H9 (cell line): Measurements from ENCODE around the gene ASMTL. TPM values are rescaled to one million over a fixed set of nuclear protein-coding genes. Genes with fewer than 3 reads are reported as not detected.

ENCODE experiments used
- DNase-seq: peaks from one replicate; pipeline ENCODE4 v3.0.0-alpha.2; 2017
- H2AFZ ChIP-seq: one replicate; pipeline ENCODE4 v1.6.1; 2013; ENCODE audit warnings: mild to moderate bottlenecking, low read length, control low read depth, moderate library complexity
- H2AK5ac ChIP-seq: 2 replicates; pipeline ENCODE4 v1.6.1; 2013; ENCODE audit warnings: low read length, control low read depth, mixed read lengths; ENCODE audit not compliant: insufficient read length
- H2BK120ac ChIP-seq: one replicate; pipeline ENCODE4 v1.6.1; 2013; ENCODE audit warnings: low read depth, mild to moderate bottlenecking, low read length, control low read depth, inconsistent platforms; ENCODE audit not compliant: poor library complexity, severe bottlenecking
- H2BK12ac ChIP-seq: 2 replicates; pipeline ENCODE4 v1.6.1; 2013; ENCODE audit warnings: low read length, control low read depth, mixed read lengths, low read depth; ENCODE audit not compliant: insufficient read length
- H2BK15ac ChIP-seq: 2 replicates; pipeline ENCODE4 v1.6.1; 2013; ENCODE audit warnings: low read depth, low read length, control low read depth
- H2BK20ac ChIP-seq: one replicate; pipeline ENCODE4 v1.6.1; 2013; ENCODE audit warnings: low read depth, mild to moderate bottlenecking, low read length, control low read depth, inconsistent platforms; ENCODE audit not compliant: poor library complexity, severe bottlenecking
- H2BK5ac ChIP-seq: 2 replicates; pipeline ENCODE4 v1.6.1; 2013; ENCODE audit warnings: low read length, control low read depth, mixed read lengths; ENCODE audit not compliant: insufficient read length
- H3K14ac ChIP-seq: 2 replicates; pipeline ENCODE4 v1.6.1; 2013; ENCODE audit warnings: low read length, control low read depth; ENCODE audit not compliant: insufficient read depth
- H3K18ac ChIP-seq: 2 replicates; pipeline ENCODE4 v1.6.1; 2013; ENCODE audit warnings: low read depth, mild to moderate bottlenecking, mixed read lengths, low read length, control low read depth; ENCODE audit not compliant: insufficient read length
- H3K23ac ChIP-seq: 2 replicates; pipeline ENCODE4 v1.6.1; 2013; ENCODE audit warnings: low read length, control low read depth, mixed read lengths, low read depth; ENCODE audit not compliant: insufficient read length
- H3K23me2 ChIP-seq: 2 replicates; pipeline ENCODE4 v1.6.1; 2013; ENCODE audit warnings: low read depth, mild to moderate bottlenecking, mixed read lengths, low read length, control low read depth; ENCODE audit not compliant: insufficient read length, poor library complexity, severe bottlenecking
- H3K27ac ChIP-seq: 2 replicates; pipeline ENCODE4 v1.5.1; 2013; ENCODE audit warnings: low read length, control low read depth, mixed read lengths, low read depth; ENCODE audit not compliant: insufficient read length
- H3K27me3 ChIP-seq: 2 replicates; pipeline ENCODE4 v1.6.1; 2013; ENCODE audit warnings: low read length, control low read depth, inconsistent platforms; ENCODE audit not compliant: insufficient read depth
- H3K4ac ChIP-seq: 2 replicates; pipeline ENCODE4 v1.6.1; 2013; ENCODE audit warnings: low read depth, mild to moderate bottlenecking, control low read depth, inconsistent platforms, low read length, moderate library complexity
- H3K4me1 ChIP-seq: 2 replicates; pipeline ENCODE4 v1.6.1; 2013; ENCODE audit warnings: low read length, control low read depth, inconsistent platforms; ENCODE audit not compliant: insufficient read depth
- H3K4me2 ChIP-seq: 2 replicates; pipeline ENCODE4 v1.6.1; 2013; ENCODE audit warnings: low read length, control low read depth, mixed read lengths; ENCODE audit not compliant: insufficient read length, insufficient read depth
- H3K56ac ChIP-seq: 2 replicates; pipeline ENCODE4 v1.6.1; 2013; ENCODE audit warnings: low read depth, mild to moderate bottlenecking, mixed read lengths, low read length, control low read depth; ENCODE audit not compliant: insufficient read length
- H3K79me1 ChIP-seq: 2 replicates; pipeline ENCODE4 v1.6.1; 2013; ENCODE audit warnings: low read depth, mild to moderate bottlenecking, moderate library complexity, low read length, control low read depth, inconsistent platforms; ENCODE audit not compliant: insufficient read depth, poor library complexity, severe bottlenecking
- H3K79me2 ChIP-seq: 2 replicates; pipeline ENCODE4 v1.6.1; 2013; ENCODE audit warnings: low read length, control low read depth, inconsistent platforms; ENCODE audit not compliant: insufficient read depth
- H3K9ac ChIP-seq: 2 replicates; pipeline ENCODE4 v1.6.1; 2013; ENCODE audit warnings: low read length, control low read depth, mixed read lengths; ENCODE audit not compliant: insufficient read length; ENCODE audit errors: extremely low read depth
- H3K9me3 ChIP-seq: one replicate; pipeline ENCODE4 v1.6.1; 2013; ENCODE audit warnings: low read depth, low read length, inconsistent platforms; ENCODE audit not compliant: control insufficient read depth
- H3T11ph ChIP-seq: one replicate; pipeline ENCODE4 v1.6.1; 2013; ENCODE audit warnings: mild to moderate bottlenecking, low read length, control low read depth, inconsistent platforms
- H4K20me1 ChIP-seq: one replicate; pipeline ENCODE4 v1.6.1; 2013; ENCODE audit not compliant: control insufficient read depth, insufficient read length, insufficient read depth
- H4K5ac ChIP-seq: 2 replicates; pipeline ENCODE4 v1.6.1; 2013; ENCODE audit warnings: low read depth, mild to moderate bottlenecking, mixed read lengths, low read length, control low read depth; ENCODE audit not compliant: insufficient read length
- H4K8ac ChIP-seq: replicated peaks from 2 replicates; pipeline ENCODE4 v1.6.1; 2013; ENCODE audit warnings: low read length, control low read depth, mixed read lengths, low read depth; ENCODE audit not compliant: insufficient read length
- H4K91ac ChIP-seq: 2 replicates; pipeline ENCODE4 v1.6.1; 2013; ENCODE audit warnings: low read depth, mild to moderate bottlenecking, moderate library complexity, mixed read lengths, low read length, control low read depth; ENCODE audit not compliant: insufficient read length
- H3K27ac Mint-ChIP-seq, 3 experiments: 2 replicates in 2 of 3; 3 replicates in 1 of 3; pipeline ENCODE4 v1.8.0; 2020 to 2021; ENCODE audit warnings: mixed read lengths in 3 of 3, mild to moderate bottlenecking in 1 of 3, moderate library complexity in 1 of 3
- H3K27me3 Mint-ChIP-seq: 2 replicates; pipeline ENCODE4 v1.8.0; 2021; ENCODE audit warnings: low read depth, mild to moderate bottlenecking, moderate library complexity, mixed read lengths
- H3K36me3 Mint-ChIP-seq, 3 experiments: 2 replicates in 2 of 3; 3 replicates in 1 of 3; pipeline ENCODE4 v1.8.0; 2020 to 2021; ENCODE audit warnings: low read depth in 3 of 3, mixed read lengths in 3 of 3; ENCODE audit not compliant: insufficient read depth in 1 of 3
- H3K4me1 Mint-ChIP-seq, 2 experiments: 2 replicates each; pipeline ENCODE4 v1.8.0; 2020; ENCODE audit warnings: mixed read lengths in 2 of 2
- H3K4me3 Mint-ChIP-seq, 2 experiments: 2 replicates in 1 of 2; 3 replicates in 1 of 2; pipeline ENCODE4 v1.8.0; 2020 to 2021; ENCODE audit warnings: mild to moderate bottlenecking in 2 of 2, mixed read lengths in 2 of 2, moderate library complexity in 1 of 2
- H3K9me3 Mint-ChIP-seq, 2 experiments: 2 replicates in 1 of 2; 3 replicates in 1 of 2; pipeline ENCODE4 v1.8.0; 2020; ENCODE audit warnings: mild to moderate bottlenecking in 2 of 2, mixed read lengths in 2 of 2, moderate library complexity in 1 of 2
- WGBS: extraction: QIAGEN DNeasy Blood & Tissue Kit; methylation state at CpG from one replicate; pipeline ENCODE4 v1.1.7; 2013; ENCODE audit warnings: missing lambda C conversion rate, low lambda C conversion rate, mixed read lengths; ENCODE audit not compliant: insufficient read length; ENCODE audit errors: extremely low coverage; 5-methylcytosine and 5-hydroxymethylcytosine counted together
- total RNA-seq: library from RNA; stranded (reverse); gene quantifications from 2 replicates; pipeline ENCODE4 v1.2.1, GENCODE V29; 2021
- TF ChIP-seq, protein P1 (sequence below): fragments of 200-600 bp; sonication (generic); conservative IDR thresholded peaks from 3 replicates; pipeline ENCODE4 v1.8.0; 2021; ENCODE audit warnings: antibody characterized with exemption, mild to moderate bottlenecking

ASMTL gene
- total RNA-seq, 1 experiment from 2014 or later: 59.8 TPM

DNA sequence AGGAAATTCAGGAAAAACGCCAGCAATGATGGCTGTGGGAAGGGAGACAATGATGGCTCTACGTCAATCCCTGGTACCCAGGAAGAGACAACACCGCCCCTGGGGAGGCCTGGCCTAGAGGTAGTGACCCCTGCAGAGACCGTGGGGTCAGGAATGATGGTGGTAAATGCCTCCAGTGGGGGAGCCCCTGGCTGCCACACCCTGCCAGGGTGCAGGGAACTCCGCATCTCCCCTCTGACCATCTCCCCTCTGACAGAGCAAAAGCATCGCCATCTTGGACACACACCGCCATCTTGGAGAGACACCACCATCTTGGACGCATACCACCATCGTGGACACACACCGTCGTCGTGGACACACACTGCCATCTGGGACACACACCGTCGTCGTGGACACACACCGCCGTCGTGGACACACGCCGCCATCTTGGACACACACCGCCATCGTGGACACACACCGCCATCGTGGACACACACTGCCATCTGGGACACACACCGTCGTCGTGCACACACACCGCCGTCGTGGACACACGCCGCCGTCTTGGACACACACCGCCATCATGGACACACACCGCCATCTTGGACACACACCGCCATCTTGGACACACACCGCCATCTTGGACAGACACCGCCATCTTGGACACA, 9.9 kb downstream of the ASMTL start:
- Histone ChIP-seq H3K23ac (no peak overlapping the region), H3K4ac (no peak overlapping the region), H4K8ac (no peak overlapping the region), H4K91ac (no peak overlapping the region), H2BK5ac (no peak overlapping the region), H3K27ac (no peak overlapping the region), H3K4me1 (no peaks in the 10 kb centered on the region), H3K79me1 (no peaks in the 10 kb centered on the region), H3K9ac (no peak overlapping the region), H3K27me3 (no peaks in the 10 kb centered on the region), H2BK120ac (no peak overlapping the region), H2AK5ac (no peak overlapping the region), H2AFZ (no peak overlapping the region), H3K56ac (no peak overlapping the region), H3K9me3 (no peaks in the 10 kb centered on the region), H3K79me2 (peaks cover 14% of the 10 kb centered on the region; the same call in 1 of the 2 replicates), H2BK15ac (no peak overlapping the region), H4K5ac (no peak overlapping the region), H4K20me1 (no peaks in the 10 kb centered on the region), H3K4me2 (no peak overlapping the region), H2BK20ac (no peak overlapping the region), H3T11ph (no peak overlapping the region), H3K18ac (no peak overlapping the region), H3K23me2 (no peaks in the 10 kb centered on the region), H2BK12ac (no peak overlapping the region), H3K14ac (no peak overlapping the region)
- H3K4me1 Mint-ChIP-seq: no peaks in the 10 kb centered on the region
- TF ChIP-seq, protein P1, sequence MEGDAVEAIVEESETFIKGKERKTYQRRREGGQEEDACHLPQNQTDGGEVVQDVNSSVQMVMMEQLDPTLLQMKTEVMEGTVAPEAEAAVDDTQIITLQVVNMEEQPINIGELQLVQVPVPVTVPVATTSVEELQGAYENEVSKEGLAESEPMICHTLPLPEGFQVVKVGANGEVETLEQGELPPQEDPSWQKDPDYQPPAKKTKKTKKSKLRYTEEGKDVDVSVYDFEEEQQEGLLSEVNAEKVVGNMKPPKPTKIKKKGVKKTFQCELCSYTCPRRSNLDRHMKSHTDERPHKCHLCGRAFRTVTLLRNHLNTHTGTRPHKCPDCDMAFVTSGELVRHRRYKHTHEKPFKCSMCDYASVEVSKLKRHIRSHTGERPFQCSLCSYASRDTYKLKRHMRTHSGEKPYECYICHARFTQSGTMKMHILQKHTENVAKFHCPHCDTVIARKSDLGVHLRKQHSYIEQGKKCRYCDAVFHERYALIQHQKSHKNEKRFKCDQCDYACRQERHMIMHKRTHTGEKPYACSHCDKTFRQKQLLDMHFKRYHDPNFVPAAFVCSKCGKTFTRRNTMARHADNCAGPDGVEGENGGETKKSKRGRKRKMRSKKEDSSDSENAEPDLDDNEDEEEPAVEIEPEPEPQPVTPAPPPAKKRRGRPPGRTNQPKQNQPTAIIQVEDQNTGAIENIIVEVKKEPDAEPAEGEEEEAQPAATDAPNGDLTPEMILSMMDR: no peak
- H3K27ac Mint-ChIP-seq: peak overlapping the region in 1 of 3 experiments; percentile 67; a peak in 1 of 7 replicates
- peaks cover 58 to 78% (median 73%) of the 10 kb centered on the region in 3 experiments for H3K36me3 Mint-ChIP-seq
- DNase-seq: peak; percentile 23
- WGBS: no CpG with 5 or more reads among the region's 38 CpGs
- peaks cover 29% of the 10 kb centered on the region in 2 experiments for H3K9me3 Mint-ChIP-seq
- H3K4me3 Mint-ChIP-seq: no peak overlapping the region
- H3K27me3 Mint-ChIP-seq: peaks cover 2% of the 10 kb centered on the region
